Endothelial cell of umbilical vein (primary cell): ENCODE data around the gene DIPK2B. TPM values are rescaled to one million over a fixed set of nuclear protein-coding genes. Genes with fewer than 3 reads are reported as not detected.

Experiments
- BruUV-seq: library from RNA; stranded (reverse); fragments of 400-500 nt; replicated peaks from 2 replicates; lab custom pipeline; 2021; lab: Mats Ljungman, UMichigan
- CTCF ChIA-PET: fragments of 300-600, 350-600 bp; sonication (Branson Sonifier 250); formaldehyde crosslinking; loops from one replicate; lab custom pipeline; 2021; ENCODE audit warnings: antibody characterized with exemption, inconsistent platforms; lab: Charles Lee
- POLR2A ChIA-PET: fragments of 300-600, 350-600 bp; sonication (Branson Sonifier 250); formaldehyde crosslinking; loops from one replicate; lab custom pipeline; 2021; ENCODE audit warnings: antibody characterized with exemption, inconsistent platforms; lab: Charles Lee
- DNase-seq: peaks from one replicate; pipeline ENCODE4 v3.0.0-alpha.2; 2011; ENCODE audit warnings: low read depth, low spot score
- FAIRE-seq: peaks from 2 replicates; lab custom pipeline; 2011; peaks lifted over from hg19 to GRCh38; lab: Jason Lieb, UNC
- H2AFZ ChIP-seq: 2 replicates; pipeline ENCODE4 v1.6.0; 2012; ENCODE audit warnings: low read depth, low read length, control low read depth, inconsistent platforms
- H3K27ac ChIP-seq: 2 replicates; pipeline ENCODE4 v1.5.1; 2011; ENCODE audit warnings: low read depth, mild to moderate bottlenecking, control low read depth, low read length, moderate library complexity; ENCODE audit not compliant: insufficient read depth
- H3K27me3 ChIP-seq, 2 experiments: 2 replicates each; pipeline versions ENCODE4 v1.6.0 to v1.6.1; 2011; ENCODE audit warnings: low read length in 2 of 2, mixed read lengths in 1 of 2; ENCODE audit not compliant: control insufficient read depth in 2 of 2, insufficient read depth in 2 of 2
- H3K36me3 ChIP-seq, 2 experiments: 2 replicates in 1 of 2; 3 replicates in 1 of 2; pipeline ENCODE4 v1.5.1; 2011; ENCODE audit warnings: low read length in 2 of 2, mild to moderate bottlenecking in 1 of 2, moderate library complexity in 1 of 2; ENCODE audit not compliant: control insufficient read depth in 2 of 2, insufficient read depth in 2 of 2; ENCODE audit errors: extremely low read depth in 1 of 2
- H3K4me1 ChIP-seq: 3 replicates; pipeline ENCODE4 v1.5.1; 2011; ENCODE audit warnings: mild to moderate bottlenecking, low read length; ENCODE audit not compliant: control insufficient read depth, insufficient read depth; ENCODE audit errors: extremely low read depth
- H3K4me2 ChIP-seq: 2 replicates; pipeline ENCODE4 v1.6.1; 2011; ENCODE audit warnings: low read length, control low read depth, mixed read lengths; ENCODE audit not compliant: insufficient read depth
- H3K4me3 ChIP-seq, 3 experiments: fragments of 200-600 bp in 1 of 3; sonication (generic), shearing (Covaris generic) in 1 of 3; replicated peaks in 1 of 3; 2 replicates each; pipeline ENCODE4 v1.5.1; 2011 to 2016; ENCODE audit warnings: control low read depth in 3 of 3, low read length in 3 of 3, mild to moderate bottlenecking in 2 of 3, inconsistent platforms in 1 of 3, low read depth in 1 of 3, moderate library complexity in 1 of 3; ENCODE audit not compliant: insufficient read depth in 1 of 3
- H3K79me2 ChIP-seq: 2 replicates; pipeline ENCODE4 v1.6.0; 2012; ENCODE audit warnings: low read length, inconsistent platforms; ENCODE audit not compliant: control insufficient read depth, insufficient read depth
- H3K9ac ChIP-seq: replicated peaks from 2 replicates; pipeline ENCODE3; 2011; ENCODE audit warnings: low read length, control low read depth; ENCODE audit not compliant: insufficient read depth; ENCODE audit errors: extremely low read depth
- H3K9me1 ChIP-seq: replicated peaks from 3 replicates; pipeline ENCODE4 v1.6.0; 2011; ENCODE audit warnings: mild to moderate bottlenecking, low read length; ENCODE audit not compliant: control insufficient read depth, insufficient read depth; ENCODE audit errors: extremely low read depth
- H3K9me3 ChIP-seq: replicated peaks from 2 replicates; pipeline ENCODE4 v1.5.1; 2012; ENCODE audit warnings: low read length, inconsistent platforms; ENCODE audit not compliant: control insufficient read depth, insufficient read depth
- H4K20me1 ChIP-seq: replicated peaks from 2 replicates; pipeline ENCODE3; 2011; ENCODE audit warnings: mild to moderate bottlenecking, low read length; ENCODE audit not compliant: control insufficient read depth, insufficient read depth; ENCODE audit errors: extremely low read depth
- CTCF ChIP-seq, 2 donors: IDR thresholded peaks; 1 replicate in 1 of 2; 2 replicates in 1 of 2; pipeline ENCODE4 v1.5.1; 2011; ENCODE audit warnings: low read length in 2 of 2, mild to moderate bottlenecking in 2 of 2, moderate library complexity in 2 of 2, control low read depth in 1 of 2, inconsistent platforms in 1 of 2, low read depth in 1 of 2; ENCODE audit not compliant: insufficient read depth in 1 of 2; ENCODE audit errors: extremely low read depth in 1 of 2
- EZH2 ChIP-seq: IDR thresholded peaks from 2 replicates; pipeline ENCODE4 v1.6.1; 2012; ENCODE audit warnings: borderline replicate concordance, low read depth, mild to moderate bottlenecking, moderate library complexity, low read length, inconsistent platforms; ENCODE audit not compliant: severe bottlenecking
- FOS ChIP-seq: IDR thresholded peaks from 2 replicates; pipeline ENCODE4 v1.6.1; 2011; ENCODE audit warnings: mild to moderate bottlenecking, low read length, moderate library complexity, borderline replicate concordance; ENCODE audit not compliant: insufficient read depth
- GATA2 ChIP-seq: IDR thresholded peaks from 2 replicates; pipeline ENCODE4 v1.7.0; 2011; ENCODE audit warnings: low read depth, mild to moderate bottlenecking, moderate library complexity, mixed read lengths, low read length; ENCODE audit not compliant: insufficient read length, insufficient read depth
- JUN ChIP-seq: IDR thresholded peaks from 2 replicates; pipeline ENCODE4 v1.6.1; 2011; ENCODE audit warnings: borderline replicate concordance, low read depth; ENCODE audit not compliant: insufficient read length, insufficient read depth
- MYC ChIP-seq: IDR thresholded peaks from one replicate; pipeline ENCODE4 v1.6.1; 2011; ENCODE audit warnings: mild to moderate bottlenecking, low read depth, low read length
- POLR2A ChIP-seq: IDR thresholded peaks from 2 replicates; pipeline ENCODE4 v1.6.1; 2012; ENCODE audit warnings: low read depth, mild to moderate bottlenecking, control low read depth, low read length
- POLR2AphosphoS5 ChIP-seq: IDR thresholded peaks from 2 replicates; pipeline ENCODE4 v1.6.1; 2012; ENCODE audit warnings: low read depth, mild to moderate bottlenecking, control low read depth, low read length, moderate library complexity; ENCODE audit not compliant: insufficient read depth
- dilution Hi-C: fragments of 300-500 bp; cut with MboI; formaldehyde crosslinking; loops from one replicate; pipeline ENCODE4 v1.15.0; 2019; ENCODE audit warnings: low sequenced_read_pairs; ENCODE audit not compliant: extremely low pct_ligation_motif_present
- intact Hi-C: fragments of 100-400 bp; cut with micrococcal nuclease; formaldehyde crosslinking; loops from one replicate; pipeline ENCODE4 v1.10.0; 2022
- polyA plus RNA-seq, 4 experiments: library from polyadenylated mRNA; depleted of rRNA in 3 of 4; stranded (reverse) in 3 of 4; unstranded in 1 of 4; fragments of >200 nt; gene quantifications; 2 replicates each; pipeline versions ENCODE4 v1.2.1 to v1.2.3, GENCODE V29; 2011 to 2012; ENCODE audit warnings: missing spikeins in 1 of 4
- total RNA-seq: library from RNA; stranded (reverse); gene quantifications from 2 replicates; pipeline ENCODE4 v1.2.3, GENCODE V29; 2021
- TF ChIP-seq, protein P1 (sequence below): IDR thresholded peaks from 2 replicates; pipeline ENCODE4 v1.6.1; 2011; ENCODE audit not compliant: insufficient read depth, insufficient read length

The DIPK2B gene
- total and polyA plus RNA-seq, 2 donors (not counting 3 experiments of a cell fraction or from before 2014, with no cell fraction given) = 46.0 to 106 TPM

DNA sequence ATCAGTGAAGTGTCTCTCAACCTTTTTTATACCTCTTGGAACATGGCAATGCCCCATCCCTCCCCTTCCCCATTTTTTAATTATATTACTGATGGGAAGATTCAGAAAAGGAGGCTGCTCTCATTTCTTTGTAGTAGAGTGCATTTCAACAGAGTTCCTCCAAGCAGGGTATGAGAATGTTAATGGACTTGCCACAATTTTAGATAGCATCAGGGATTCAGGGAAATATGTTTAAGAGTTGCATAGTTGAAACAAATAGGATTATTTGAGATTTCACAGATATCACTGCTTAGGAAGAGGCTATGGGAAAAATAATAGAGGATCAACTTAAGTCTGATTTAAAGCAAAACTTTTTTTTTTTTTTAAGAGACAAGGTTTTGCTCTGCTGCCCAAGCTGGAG is 46.2 kb downstream of the DIPK2B start:
- dilution Hi-C loops (no loop called here), intact Hi-C loops (no loop called here)
- H3K9ac ChIP-seq = no peak overlapping the region
- no peak overlapping the region for H2AFZ ChIP-seq
- DNase-seq (no peak), FAIRE-seq (no peak)
- TF ChIP-seq MYC (no peak), GATA2 (no peak), JUN (no peak), CTCF (IDR thresholded peaks at IDR 0.05; ENCODE audit: extremely low read depth in 1 of 2, insufficient read depth in 1 of 2, low read depth in 1 of 2, low read length in 2 of 2) (no peak), FOS (no peak), POLR2A (no peak), EZH2 (no peak), POLR2AphosphoS5 (no peak)
- TF ChIP-seq, protein P1, sequence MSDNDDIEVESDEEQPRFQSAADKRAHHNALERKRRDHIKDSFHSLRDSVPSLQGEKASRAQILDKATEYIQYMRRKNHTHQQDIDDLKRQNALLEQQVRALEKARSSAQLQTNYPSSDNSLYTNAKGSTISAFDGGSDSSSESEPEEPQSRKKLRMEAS = no peak
- no peaks in the 10 kb centered on the region for H3K4me1 ChIP-seq
- no peak overlapping the region for H3K4me2 ChIP-seq
- no peak overlapping the region for H3K27ac ChIP-seq
- H3K9me1 ChIP-seq = no peaks in the 10 kb centered on the region
- H3K27me3 ChIP-seq = no peaks in the 10 kb centered on the region
- ChIA-PET CTCF (no interaction called here), POLR2A (no interaction called here)
- H3K79me2 ChIP-seq = no peaks in the 10 kb centered on the region
- no TSS peak for BruUV-seq
- H4K20me1 ChIP-seq = no peaks in the 10 kb centered on the region
- no peak overlapping the region for H3K4me3 ChIP-seq
- H3K36me3 ChIP-seq = peaks cover 0 to 4% of the 10 kb centered on the region in 2 experiments
- H3K9me3 ChIP-seq = no peaks in the 10 kb centered on the region
